IMR-90 (cell line): ENCODE measurements around the gene C6. TPM values are rescaled to one million over a fixed set of nuclear protein-coding genes. Genes with fewer than 3 reads are reported as not detected.

Experiments
- ATAC-seq: fragments of 200-7000 bp; cut with Tn5 transposase; 2 replicates; pipeline ENCODE4 v1.9.1; 2020; ENCODE audit warnings: low read depth, mild to moderate bottlenecking, moderate library complexity
- BruUV-seq: library from RNA; stranded (reverse); fragments of 400-500 nt; replicated peaks from 2 replicates; lab custom pipeline; 2021; lab: Mats Ljungman, UMichigan
- CTCF ChIA-PET: fragments of 300-600 bp; formaldehyde crosslinking; extraction: SDS; loops from one replicate; lab custom pipeline; 2021; ENCODE audit warnings: antibody characterized with exemption; lab: Yijun Ruan, JAX
- POLR2A ChIA-PET: fragments of 300-600 bp; sonication (Branson Sonifier 250); formaldehyde crosslinking; loops from one replicate; lab custom pipeline; 2022; ENCODE audit warnings: antibody characterized with exemption; ENCODE audit not compliant: unreplicated experiment; lab: Charles Lee
- DNase-seq: peaks from one replicate; pipeline ENCODE4 v3.0.0; 2013
- H2AFZ ChIP-seq: replicated peaks from 2 replicates; pipeline ENCODE3; 2013; ENCODE audit warnings: low read length, mild to moderate bottlenecking; ENCODE audit not compliant: poor library complexity
- H2AK5ac ChIP-seq: 2 replicates; pipeline ENCODE4 v1.6.1; 2013; ENCODE audit warnings: low read depth, low read length, inconsistent platforms
- H2AK9ac ChIP-seq: replicated peaks from 2 replicates; pipeline ENCODE3; 2013; ENCODE audit warnings: mild to moderate bottlenecking, low read depth, low read length, moderate library complexity; ENCODE audit not compliant: poor library complexity
- H2BK120ac ChIP-seq: 2 replicates; pipeline ENCODE4 v1.6.1; 2013; ENCODE audit warnings: low read depth, low read length, inconsistent platforms
- H2BK15ac ChIP-seq: 3 replicates; pipeline ENCODE4 v1.6.1; 2013; ENCODE audit warnings: low read depth, low read length, inconsistent platforms
- H2BK20ac ChIP-seq: 2 replicates; pipeline ENCODE4 v1.6.1; 2013; ENCODE audit warnings: low read depth, mild to moderate bottlenecking, inconsistent platforms, low read length, moderate library complexity
- H2BK5ac ChIP-seq: 2 replicates; pipeline ENCODE4 v1.6.1; 2013; ENCODE audit warnings: mild to moderate bottlenecking, low read depth, low read length, inconsistent platforms; ENCODE audit not compliant: poor library complexity, severe bottlenecking
- H3K14ac ChIP-seq: replicated peaks from 2 replicates; pipeline ENCODE4 v1.6.1; 2013; ENCODE audit warnings: low read depth, low read length, inconsistent platforms
- H3K18ac ChIP-seq: 2 replicates; pipeline ENCODE4 v1.6.1; 2013; ENCODE audit warnings: low read depth, low read length, control low read depth
- H3K23ac ChIP-seq: 2 replicates; pipeline ENCODE4 v1.6.1; 2013; ENCODE audit warnings: low read depth, low read length, inconsistent platforms
- H3K27ac ChIP-seq: 2 replicates; pipeline ENCODE4 v1.5.1; 2013; ENCODE audit warnings: mild to moderate bottlenecking, control low read depth, low read length; ENCODE audit not compliant: insufficient read depth
- H3K27me3 ChIP-seq: 2 replicates; pipeline ENCODE4 v1.6.1; 2013; ENCODE audit warnings: low read length; ENCODE audit not compliant: control insufficient read depth, insufficient read depth
- H3K36me3 ChIP-seq: 2 replicates; pipeline ENCODE4 v1.6.1; 2013; ENCODE audit warnings: low read length, mixed read lengths; ENCODE audit not compliant: control insufficient read depth, insufficient read depth
- H3K4ac ChIP-seq: 2 replicates; pipeline ENCODE4 v1.6.1; 2013; ENCODE audit warnings: low read depth, low read length, inconsistent platforms
- H3K4me1 ChIP-seq: 2 replicates; pipeline ENCODE4 v1.6.1; 2013; ENCODE audit warnings: low read length, mixed read lengths; ENCODE audit not compliant: control insufficient read depth, insufficient read depth
- H3K4me2 ChIP-seq: 2 replicates; pipeline ENCODE4 v1.6.1; 2013; ENCODE audit warnings: low read depth, mild to moderate bottlenecking, control low read depth, low read length, moderate library complexity
- H3K4me3 ChIP-seq: 2 replicates; pipeline ENCODE4 v1.5.1; 2013; ENCODE audit warnings: low read depth, mild to moderate bottlenecking, control low read depth, low read length, moderate library complexity; ENCODE audit not compliant: insufficient read depth
- H3K56ac ChIP-seq: 2 replicates; pipeline ENCODE4 v1.6.1; 2013; ENCODE audit warnings: low read length, inconsistent platforms; ENCODE audit not compliant: insufficient read depth; ENCODE audit errors: extremely low read depth
- H3K79me1 ChIP-seq, 2 experiments: 2 replicates each; pipeline ENCODE4 v1.6.1; 2013; ENCODE audit warnings: low read length in 2 of 2, inconsistent platforms in 1 of 2, low read depth in 1 of 2
- H3K9ac ChIP-seq: 2 replicates; pipeline ENCODE4 v1.6.1; 2013; ENCODE audit warnings: low read depth, low read length, control low read depth
- H3K9me1 ChIP-seq: 2 replicates; pipeline ENCODE4 v1.6.1; 2013; ENCODE audit warnings: low read length, inconsistent platforms; ENCODE audit not compliant: insufficient read depth
- H3K9me3 ChIP-seq: 2 replicates; pipeline ENCODE4 v1.6.1; 2013; ENCODE audit warnings: low read length; ENCODE audit not compliant: control insufficient read depth, insufficient read depth
- H4K20me1 ChIP-seq: 2 replicates; pipeline ENCODE4 v1.6.1; 2013; ENCODE audit warnings: low read length, inconsistent platforms; ENCODE audit not compliant: insufficient read depth
- H4K5ac ChIP-seq: 2 replicates; pipeline ENCODE4 v1.6.1; 2013; ENCODE audit warnings: mild to moderate bottlenecking, low read depth, low read length, control low read depth
- H4K8ac ChIP-seq, 2 experiments: 2 replicates each; pipeline ENCODE4 v1.6.1; 2013; ENCODE audit warnings: low read depth in 2 of 2, low read length in 2 of 2, control low read depth in 1 of 2, inconsistent platforms in 1 of 2
- H4K91ac ChIP-seq: 2 replicates; pipeline ENCODE4 v1.6.1; 2013; ENCODE audit warnings: low read depth, low read length, inconsistent platforms; ENCODE audit not compliant: insufficient read depth
- BHLHE40 ChIP-seq: fragments of 150-350 bp; IDR thresholded peaks from 2 replicates; pipeline ENCODE4 v1.6.1; 2016; ENCODE audit warnings: mild to moderate bottlenecking, low read depth, low read length
- CEBPB ChIP-seq: IDR thresholded peaks from 2 replicates; pipeline ENCODE4 v1.6.1; 2012; ENCODE audit warnings: low read depth, low read length, improper control_type of control experiment
- CHD1 ChIP-seq: IDR thresholded peaks from 2 replicates; pipeline ENCODE4 v1.6.1; 2012; ENCODE audit warnings: low read depth, low read length, improper control_type of control experiment
- FOS ChIP-seq: fragments of 150-350 bp; IDR thresholded peaks from 2 replicates; pipeline ENCODE4 v1.6.1; 2016; ENCODE audit warnings: low read depth, low read length
- MAFK ChIP-seq: IDR thresholded peaks from 2 replicates; pipeline ENCODE4 v1.6.1; 2012; ENCODE audit warnings: low read depth, low read length, improper control_type of control experiment
- MXI1 ChIP-seq: IDR thresholded peaks from 2 replicates; pipeline ENCODE4 v1.6.1; 2012; ENCODE audit warnings: low read depth, mild to moderate bottlenecking, low read length, moderate library complexity, borderline replicate concordance
- POLR2A ChIP-seq: IDR thresholded peaks from 2 replicates; pipeline ENCODE4 v1.6.1; 2012; ENCODE audit warnings: mild to moderate bottlenecking, low read depth, low read length
- WGBS, 2 experiments: methylation state at CpG; one replicate each; pipeline versions ENCODE4 v1.1.5 to v1.1.7; 2013; ENCODE audit warnings: missing lambda C conversion rate in 2 of 2; ENCODE audit not compliant: insufficient read length in 1 of 2; ENCODE audit errors: extremely low coverage in 2 of 2; 5-methylcytosine and 5-hydroxymethylcytosine counted together
- dilution Hi-C: fragments of 300-500 bp; cut with HindIII; formaldehyde crosslinking; loops from one replicate; pipeline ENCODE4 v1.14.3; 2018; ENCODE audit warnings: low sequenced_read_pairs; ENCODE audit not compliant: unreplicated experiment
- in situ Hi-C: fragments of 300-500 bp; cut with MboI; formaldehyde crosslinking; loops from 3 replicates; pipeline ENCODE4 v1.14.3; 2019; ENCODE audit warnings: low sequenced_read_pairs, inconsistent platforms, mixed read lengths
- intact Hi-C: fragments of 100-400 bp; cut with micrococcal nuclease; formaldehyde crosslinking; loops from 2 replicates; pipeline ENCODE4 v1.10.0; 2022
- polyA plus RNA-seq, 3 experiments: library from polyadenylated mRNA; depleted of rRNA; stranded (reverse); fragments of >200 nt; gene quantifications; 2 replicates each; pipeline ENCODE4 v1.2.3, GENCODE V29; 2012; ENCODE audit warnings: low replicate concordance in 1 of 3
- total RNA-seq: library from RNA; depleted of rRNA; stranded (reverse); fragments of >200 nt; gene quantifications from 2 replicates; pipeline ENCODE4 v1.2.3, GENCODE V29; 2012
- TF ChIP-seq, protein P1 (sequence below): fragments of 150-350 bp; IDR thresholded peaks from 2 replicates; pipeline ENCODE4 v1.6.1; 2016; ENCODE audit warnings: low read depth, mild to moderate bottlenecking, low read length, moderate library complexity, borderline replicate concordance

C6 gene
- total and polyA plus RNA-seq, 2 of the 4 experiments (the other 2 are of a cell fraction) = 0.05 to 0.18 TPM

DNA sequence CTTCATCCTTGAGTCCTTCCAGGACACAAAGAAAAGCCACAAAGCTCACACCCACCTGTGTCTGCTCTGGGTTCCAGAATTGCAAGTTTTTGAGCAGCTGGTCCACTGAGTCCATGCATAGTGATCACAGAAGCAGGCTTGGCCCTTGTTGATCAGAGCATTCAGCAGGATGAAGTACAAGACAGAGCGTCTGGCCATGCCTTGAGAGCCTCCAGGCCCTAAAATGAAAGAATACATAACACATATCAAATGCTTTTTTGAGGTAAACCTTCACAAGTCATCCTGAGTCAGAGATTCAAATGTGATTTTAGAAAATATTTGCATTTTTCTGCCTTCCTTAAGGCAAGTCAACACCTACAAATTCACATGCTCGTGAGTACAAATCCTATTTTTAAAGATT is 10.3 kb downstream of the C6 start:
- no peak overlapping the region for H3K23ac ChIP-seq
- BruUV-seq = no TSS peak
- H4K91ac ChIP-seq = no peak overlapping the region
- WGBS, 2 experiments = no CpG with 5 or more reads among the region's 2 CpGs
- H2BK120ac ChIP-seq = no peak overlapping the region
- H3K18ac ChIP-seq = no peak overlapping the region
- H3K9me1 ChIP-seq = no peaks in the 10 kb centered on the region
- H3K4me1 ChIP-seq = no peaks in the 10 kb centered on the region
- TF ChIP-seq, protein P1, sequence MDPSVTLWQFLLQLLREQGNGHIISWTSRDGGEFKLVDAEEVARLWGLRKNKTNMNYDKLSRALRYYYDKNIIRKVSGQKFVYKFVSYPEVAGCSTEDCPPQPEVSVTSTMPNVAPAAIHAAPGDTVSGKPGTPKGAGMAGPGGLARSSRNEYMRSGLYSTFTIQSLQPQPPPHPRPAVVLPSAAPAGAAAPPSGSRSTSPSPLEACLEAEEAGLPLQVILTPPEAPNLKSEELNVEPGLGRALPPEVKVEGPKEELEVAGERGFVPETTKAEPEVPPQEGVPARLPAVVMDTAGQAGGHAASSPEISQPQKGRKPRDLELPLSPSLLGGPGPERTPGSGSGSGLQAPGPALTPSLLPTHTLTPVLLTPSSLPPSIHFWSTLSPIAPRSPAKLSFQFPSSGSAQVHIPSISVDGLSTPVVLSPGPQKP = no peak
- TF ChIP-seq CEBPB (no peak), CHD1 (no peak), MAFK (no peak), MXI1 (no peak), POLR2A (no peak), FOS (no peak), BHLHE40 (no peak)
- H3K4me2 ChIP-seq = no peak overlapping the region
- H3K36me3 ChIP-seq = no peaks in the 10 kb centered on the region
- H3K14ac ChIP-seq = no peak overlapping the region
- no peak overlapping the region for H3K27ac ChIP-seq
- H3K4me3 ChIP-seq = no peak overlapping the region
- no peak for DNase-seq
- no peak overlapping the region for H4K5ac ChIP-seq
- no peaks in the 10 kb centered on the region for H4K20me1 ChIP-seq
- H3K56ac ChIP-seq = no peak overlapping the region
- H2BK15ac ChIP-seq = no peak overlapping the region
- H3K79me1 ChIP-seq = no peaks in the 10 kb centered on the region
- in situ Hi-C loops = no loop called here
- ChIA-PET CTCF (no interaction called here), POLR2A (interaction anchor here (0.6 kb wide), 1 partner anchor 253 kb away, joined by 3 read pairs; no protein-coding TSS in a partner anchor)
- H3K9ac ChIP-seq = no peak overlapping the region
- H2AK9ac ChIP-seq = no peak overlapping the region
- no peak overlapping the region for H4K8ac ChIP-seq
- dilution Hi-C loops = no loop called here
- intact Hi-C loops = no loop called here
- H3K9me3 ChIP-seq = 0 out of 2 replicates have a peak, but pooled peaks cover 2% of the 10 kb centered on the region
- H3K4ac ChIP-seq = no peak overlapping the region
- H2AFZ ChIP-seq = no peak overlapping the region
- H2BK20ac ChIP-seq = no peak overlapping the region
- ATAC-seq = no peak
- H3K27me3 ChIP-seq = no peaks in the 10 kb centered on the region
- no peak overlapping the region for H2BK5ac ChIP-seq
- no peak overlapping the region for H2AK5ac ChIP-seq
